ENCODE measurements around the gene PROB1. TPM values are rescaled to one million over a fixed set of nuclear protein-coding genes. Genes with fewer than 3 reads are reported as not detected.
"Not testable (repeated sequence)": the region's sequence is repeated elsewhere in the genome, so short reads cannot be mapped to it uniquely, and the experiment has no call there.

PROB1 gene
- total RNA-seq, 1 donor from 2014 or later = 0.86 TPM

DNA sequence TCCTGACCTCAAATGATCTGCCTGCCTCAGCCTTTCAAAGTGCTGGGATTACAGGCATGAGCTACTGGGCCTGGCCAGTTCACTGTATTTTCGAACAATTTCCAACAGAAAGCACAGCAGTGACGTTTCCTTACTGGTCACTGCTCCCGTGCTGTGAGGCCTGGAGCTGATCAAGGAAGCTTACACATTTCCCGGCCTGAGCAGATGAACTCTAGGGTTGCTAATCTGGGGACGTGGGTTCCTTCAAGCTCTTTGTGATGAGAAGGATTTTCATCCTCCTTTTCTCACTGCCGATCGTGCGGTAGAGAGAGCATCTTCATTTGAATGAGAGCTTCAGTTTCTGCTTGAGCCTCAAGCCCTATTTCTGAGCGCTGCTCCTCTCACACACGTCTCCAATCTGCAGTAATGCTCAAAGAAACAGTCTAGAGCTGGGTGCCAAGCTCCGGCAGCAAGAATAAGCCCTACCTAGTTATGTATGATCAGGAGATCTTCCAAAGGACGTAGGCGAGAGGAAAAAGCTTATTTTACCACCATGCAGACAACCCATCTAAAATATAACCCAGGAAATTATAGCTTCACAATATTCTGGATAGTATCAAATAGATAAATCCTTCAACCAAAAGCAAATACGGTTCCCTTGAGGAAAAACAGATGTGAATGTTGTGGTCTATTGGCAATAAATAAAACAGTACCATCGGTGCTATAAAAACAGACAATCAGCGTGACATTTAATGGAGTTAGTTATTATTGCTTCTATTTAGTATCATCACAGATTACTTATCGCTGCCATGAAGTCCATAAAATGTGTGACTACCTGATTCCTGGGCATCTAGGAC is 16.3 kb upstream of the PROB1 start:
- H3K9me3 ChIP-seq = no peaks in the 10 kb centered on the region
- peaks cover 13% of the 10 kb centered on the region for H3K36me3 ChIP-seq
- no peaks in the 10 kb centered on the region for H3K27me3 ChIP-seq (ENCODE audit: low read depth)
- no peak for DNase-seq
- no peak for ATAC-seq
- TF ChIP-seq, protein P1, sequence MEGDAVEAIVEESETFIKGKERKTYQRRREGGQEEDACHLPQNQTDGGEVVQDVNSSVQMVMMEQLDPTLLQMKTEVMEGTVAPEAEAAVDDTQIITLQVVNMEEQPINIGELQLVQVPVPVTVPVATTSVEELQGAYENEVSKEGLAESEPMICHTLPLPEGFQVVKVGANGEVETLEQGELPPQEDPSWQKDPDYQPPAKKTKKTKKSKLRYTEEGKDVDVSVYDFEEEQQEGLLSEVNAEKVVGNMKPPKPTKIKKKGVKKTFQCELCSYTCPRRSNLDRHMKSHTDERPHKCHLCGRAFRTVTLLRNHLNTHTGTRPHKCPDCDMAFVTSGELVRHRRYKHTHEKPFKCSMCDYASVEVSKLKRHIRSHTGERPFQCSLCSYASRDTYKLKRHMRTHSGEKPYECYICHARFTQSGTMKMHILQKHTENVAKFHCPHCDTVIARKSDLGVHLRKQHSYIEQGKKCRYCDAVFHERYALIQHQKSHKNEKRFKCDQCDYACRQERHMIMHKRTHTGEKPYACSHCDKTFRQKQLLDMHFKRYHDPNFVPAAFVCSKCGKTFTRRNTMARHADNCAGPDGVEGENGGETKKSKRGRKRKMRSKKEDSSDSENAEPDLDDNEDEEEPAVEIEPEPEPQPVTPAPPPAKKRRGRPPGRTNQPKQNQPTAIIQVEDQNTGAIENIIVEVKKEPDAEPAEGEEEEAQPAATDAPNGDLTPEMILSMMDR (IDR thresholded peaks at IDR 0.05) = no peak
- H3K4me3 ChIP-seq = no peak overlapping the region
- peaks cover under 1% of the 10 kb centered on the region for H3K4me1 ChIP-seq
- intact Hi-C loops (cut with DNase I) = no loop called here
- H3K27ac ChIP-seq = no peak overlapping the region

DNA sequence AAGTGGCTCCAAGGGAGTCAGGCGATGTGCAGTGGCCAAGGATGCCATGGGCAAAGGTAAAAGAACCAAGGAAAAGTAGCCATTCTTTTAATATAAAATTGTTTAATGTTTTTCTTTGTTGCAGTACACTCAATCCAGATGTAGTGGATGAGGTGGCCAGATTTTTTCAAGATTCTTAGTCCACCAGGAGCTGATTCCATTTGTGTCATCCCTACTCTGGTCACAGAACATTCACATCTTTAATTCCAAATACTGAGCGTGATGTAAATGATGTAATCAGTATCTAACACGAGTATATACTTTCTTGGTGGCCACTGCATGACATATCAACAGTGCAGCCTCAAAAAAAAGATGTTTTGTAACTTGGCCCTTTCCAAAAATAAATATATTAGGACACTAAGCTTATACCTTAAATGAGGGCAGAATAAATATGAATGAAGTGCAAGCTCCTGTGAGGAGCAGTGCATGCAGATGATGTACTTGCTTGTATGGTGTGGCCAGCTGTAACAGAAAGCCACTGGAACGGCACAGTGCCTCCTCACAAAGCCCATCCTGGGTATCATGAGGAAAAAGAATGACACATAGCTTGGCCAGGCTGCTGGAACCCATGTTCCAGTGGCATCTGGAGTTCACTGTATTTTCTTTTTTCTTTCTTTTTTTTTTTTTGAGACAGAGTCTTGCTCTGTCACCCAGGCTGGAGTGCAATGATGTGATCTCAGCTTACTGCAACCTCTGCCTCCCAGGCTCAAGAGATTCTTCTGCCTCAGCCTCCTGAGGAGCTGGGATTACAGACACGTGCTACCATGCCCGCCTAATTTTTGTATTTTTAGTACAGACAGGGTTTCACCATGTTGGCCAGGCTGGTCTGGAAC is 15.5 kb upstream of the PROB1 start:
- TF ChIP-seq, protein P1 (IDR thresholded peaks at IDR 0.05) = no peak

DNA sequence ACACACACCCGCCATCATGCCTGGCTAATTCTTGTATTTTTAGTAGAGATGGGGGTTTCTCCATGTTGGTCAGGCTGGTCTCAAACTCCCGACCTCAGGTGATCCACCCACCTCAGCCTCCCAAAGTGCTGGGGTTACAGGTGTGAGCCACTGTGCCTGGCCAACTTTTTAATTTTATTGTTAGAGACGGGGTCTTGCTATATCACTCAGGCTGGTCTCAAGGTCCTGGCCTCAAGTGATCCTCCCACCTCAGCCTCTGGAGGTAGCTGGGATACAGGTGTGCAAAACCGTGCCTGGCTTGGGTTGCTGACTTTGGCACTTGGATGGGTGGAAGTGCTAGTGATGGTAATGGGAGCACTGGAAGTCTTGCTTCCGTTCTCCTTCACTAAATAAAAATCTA is 14.2 kb upstream of the PROB1 start:
- H3K4me3 ChIP-seq; H3K4me1 ChIP-seq; ATAC-seq; DNase-seq; H3K27me3 ChIP-seq (ENCODE audit: low read depth); H3K9me3 ChIP-seq; H3K27ac ChIP-seq; intact Hi-C loops (cut with DNase I): not testable (repeated sequence)
- H3K36me3 ChIP-seq = peaks cover 13% of the 10 kb centered on the region

More for the DNA sequence above, 15.5 kb upstream of the PROB1 start:
- DNase-seq (no peak), ATAC-seq (no peak)
- no peaks in the 10 kb centered on the region for H3K9me3 ChIP-seq
- no peaks in the 10 kb centered on the region for H3K27me3 ChIP-seq (ENCODE audit: low read depth)
- intact Hi-C loops (cut with DNase I) = no loop called here
- H3K36me3 ChIP-seq = peaks cover 13% of the 10 kb centered on the region
- no peak overlapping the region for H3K27ac ChIP-seq
- H3K4me1 ChIP-seq = no peaks in the 10 kb centered on the region
- no peak overlapping the region for H3K4me3 ChIP-seq

DNA sequence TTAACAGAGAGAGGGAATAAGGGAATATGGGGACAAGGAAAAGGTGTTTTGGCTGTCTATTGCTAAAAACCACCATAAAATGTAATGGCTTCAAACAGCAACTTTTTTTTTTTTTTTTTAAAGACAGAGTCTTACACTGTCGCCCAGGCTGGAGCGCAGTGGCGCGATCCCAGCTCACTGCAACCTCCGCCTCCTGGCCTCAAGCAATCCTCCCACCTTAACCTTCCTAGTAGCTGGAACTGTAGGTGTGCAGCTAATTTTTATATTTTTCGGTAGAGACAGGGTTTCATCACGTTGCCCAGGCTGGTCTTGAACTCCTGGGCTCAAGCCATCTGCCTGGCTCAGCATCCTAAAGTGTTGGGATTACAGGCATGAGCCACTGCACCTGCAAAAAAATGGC is 13.3 kb upstream of the PROB1 start:
- DNase-seq (no peak), ATAC-seq (no peak)
- H3K9me3 ChIP-seq = no peaks in the 10 kb centered on the region
- no peaks in the 10 kb centered on the region for H3K27me3 ChIP-seq (ENCODE audit: low read depth)
- TF ChIP-seq, protein P1 (IDR thresholded peaks at IDR 0.05) = no peak
- intact Hi-C loops (cut with DNase I) = no loop called here
- peaks cover 13% of the 10 kb centered on the region for H3K4me1 ChIP-seq
- H3K27ac ChIP-seq = no peak overlapping the region
- peaks cover 8% of the 10 kb centered on the region for H3K36me3 ChIP-seq
- no peak overlapping the region for H3K4me3 ChIP-seq

DNA sequence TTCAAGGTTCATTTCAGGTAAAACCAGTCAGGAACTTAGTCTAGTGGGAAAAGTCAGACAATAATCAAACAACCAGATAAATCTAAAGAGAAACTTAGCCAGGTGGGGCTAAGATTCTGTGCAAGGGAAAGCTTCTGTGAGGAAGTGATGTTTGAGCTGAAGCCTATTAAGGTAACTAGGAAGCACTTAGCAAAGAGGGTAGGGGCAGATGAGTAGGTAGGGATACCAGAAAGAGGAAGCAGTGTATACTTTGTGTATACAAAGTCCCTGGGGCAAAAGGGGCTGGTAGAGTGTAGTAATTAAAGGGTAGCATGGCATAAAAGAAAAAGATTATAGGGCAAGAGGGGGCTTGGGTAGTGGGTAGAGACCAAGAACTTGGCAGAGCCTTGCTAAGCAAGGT is 12.6 kb upstream of the PROB1 start:
- Histone ChIP-seq H3K9me3 (no peaks in the 10 kb centered on the region), H3K36me3 (peaks cover 1% of the 10 kb centered on the region), H3K27ac (no peak overlapping the region), H3K4me1 (peaks cover 19% of the 10 kb centered on the region), H3K4me3 (no peak overlapping the region), H3K27me3 (ENCODE audit: low read depth) (no peaks in the 10 kb centered on the region)
- intact Hi-C loops (cut with DNase I) = no loop called here
- no peak for ATAC-seq
- TF ChIP-seq, protein P1 (IDR thresholded peaks at IDR 0.05) = no peak
- no peak for DNase-seq
